ENCODE data around the gene HOXB3. TPM values are rescaled to one million over a fixed set of nuclear protein-coding genes. Genes with fewer than 3 reads are reported as not detected.

Gene HOXB3
- total RNA-seq, 1 experiment from 2014 or later = not detected

GRCh38 chr17:48563385-48563838 lies 26.6 kb downstream of the HOXB3 start:
- no peak overlapping the region for H3K4ac ChIP-seq (ENCODE audit: low read depth, low read length)
- H3K18ac ChIP-seq (ENCODE audit: insufficient read length, low read depth, low read length) = no peak overlapping the region
- no peak overlapping the region for H2BK120ac ChIP-seq (ENCODE audit: low read depth, low read length, poor library complexity, severe bottlenecking)
- no peaks in the 10 kb centered on the region for H3K9me3 ChIP-seq (ENCODE audit: control insufficient read depth, low read depth, low read length)
- no peak overlapping the region for H3K4me2 ChIP-seq (ENCODE audit: insufficient read depth, insufficient read length, low read length)
- peaks cover 99% of the 10 kb centered on the region for H3K27me3 ChIP-seq (ENCODE audit: insufficient read depth, low read length)
- H3K9ac ChIP-seq (ENCODE audit: extremely low read depth, insufficient read length, low read length) = no peak overlapping the region
- peaks cover 56% of the 10 kb centered on the region for H3K27me3 Mint-ChIP-seq (ENCODE audit: low read depth)
- H3K4me1 ChIP-seq (ENCODE audit: insufficient read depth, low read length) = peaks cover 2% of the 10 kb centered on the region; the same call in 1 of the 2 replicates
- H3K27ac Mint-ChIP-seq = no peak overlapping the region
- no peak overlapping the region for H2BK20ac ChIP-seq (ENCODE audit: low read depth, low read length, poor library complexity, severe bottlenecking)
- no peaks in the 10 kb centered on the region for H3K23me2 ChIP-seq (ENCODE audit: insufficient read length, low read depth, low read length, poor library complexity, severe bottlenecking)
- H2BK12ac ChIP-seq (ENCODE audit: insufficient read length, low read depth, low read length) = no peak overlapping the region
- no peak overlapping the region for H4K8ac ChIP-seq (replicated peaks; ENCODE audit: insufficient read length, low read depth, low read length)
- no peak overlapping the region for H2AFZ ChIP-seq (ENCODE audit: low read length)
- H3K14ac ChIP-seq (ENCODE audit: insufficient read depth, low read length) = no peak overlapping the region
- H3K27ac ChIP-seq (ENCODE audit: insufficient read length, low read depth, low read length) = no peak overlapping the region
- no peak overlapping the region for H2BK5ac ChIP-seq (ENCODE audit: insufficient read length, low read length)
- no peak overlapping the region for H4K91ac ChIP-seq (ENCODE audit: insufficient read length, low read depth, low read length)
- no peak overlapping the region for H3K56ac ChIP-seq (ENCODE audit: insufficient read length, low read depth, low read length)
- no peaks in the 10 kb centered on the region for H3K79me2 ChIP-seq (ENCODE audit: insufficient read depth, low read length)
- H3K36me3 Mint-ChIP-seq (ENCODE audit: insufficient read depth in 1 of 3, low read depth in 3 of 3) = peaks cover 0 to 2% (median 0%) of the 10 kb centered on the region in 3 experiments; a peak in 2 of 7 replicates
- no peaks in the 10 kb centered on the region for H3K79me1 ChIP-seq (ENCODE audit: insufficient read depth, low read depth, low read length, poor library complexity, severe bottlenecking)
- peaks cover 2% of the 10 kb centered on the region for H4K20me1 ChIP-seq (ENCODE audit: control insufficient read depth, insufficient read depth, insufficient read length)
- H3K4me3 Mint-ChIP-seq = peak overlapping the region in 1 of 2 experiments; percentile 47; a peak in 2 of 5 replicates
- H3K4me1 Mint-ChIP-seq = peaks cover 1 to 11% of the 10 kb centered on the region in 2 experiments; a peak in 3 of 4 replicates
- no peak overlapping the region for H2AK5ac ChIP-seq (ENCODE audit: insufficient read length, low read length)
- H3K23ac ChIP-seq (ENCODE audit: insufficient read length, low read depth, low read length) = no peak overlapping the region
- no peak overlapping the region for H4K5ac ChIP-seq (ENCODE audit: insufficient read length, low read depth, low read length)
- no peak for TF ChIP-seq CTCF (conservative IDR thresholded peaks at IDR 0.05)
- H2BK15ac ChIP-seq (ENCODE audit: low read depth, low read length) = no peak overlapping the region
- peaks cover 0 to 4% of the 10 kb centered on the region in 2 experiments; a peak in 2 of 5 replicates for H3K9me3 Mint-ChIP-seq
- DNase-seq = no peak
- H3T11ph ChIP-seq (ENCODE audit: low read length) = no peak overlapping the region
- no CpG with 5 or more reads among the region's 6 CpGs for WGBS (ENCODE audit: extremely low coverage, insufficient read length, low lambda C conversion rate)
